ENCODE data around the gene WDR5. TPM values are rescaled to one million over a fixed set of nuclear protein-coding genes. Genes with fewer than 3 reads are reported as not detected.

WDR5 gene
- total and polyA plus RNA-seq, 7 experiments from 2014 or later = 13.8 to 42.3 (median 20.2) TPM

- ATAC-seq = no peak
- peaks cover 0 to 34% (median 4%) of the 10 kb centered on the region in 11 donors for H3K9me3 Mint-ChIP-seq
- H3K27ac Mint-ChIP-seq = no peak overlapping the region
- no peaks in the 10 kb centered on the region for H3K27me3 ChIP-seq (ENCODE audit: control insufficient read depth in 2 of 2, insufficient read depth in 2 of 2, low read length in 2 of 2)
- peaks cover 0 to 4% (median 0%) of the 10 kb centered on the region in 5 donors for H3K36me3 Mint-ChIP-seq
- CTCF ChIA-PET = interaction anchor here (1.5 kb wide), 1 partner anchor 29 kb away, joined by 4 read pairs; no protein-coding TSS in a partner anchor
- H3K4me3 ChIP-seq (ENCODE audit: low read length) = no peak overlapping the region
- no peaks in the 10 kb centered on the region for H3K36me3 ChIP-seq (ENCODE audit: control insufficient read depth in 2 of 3, insufficient read depth in 3 of 3, low read length in 3 of 3)
- POLR2A ChIA-PET = interaction anchor here (0.9 kb wide), 1 partner anchor 712 kb away, joined by 3 read pairs; no protein-coding TSS in a partner anchor
- intact Hi-C loops (cut with micrococcal nuclease) = no loop called here
- H3K4me3 Mint-ChIP-seq = no peak overlapping the region
- peaks cover 0 to 21% (median 2%) of the 10 kb centered on the region in 5 donors for H3K27me3 Mint-ChIP-seq
- DNase-seq = no peak
- no peak overlapping the region for H3K27ac ChIP-seq (ENCODE audit: low read depth, low read length)
- peaks cover under 1 to 5% of the 10 kb centered on the region in 2 donors for H3K4me1 ChIP-seq (ENCODE audit: control insufficient read depth in 2 of 2, insufficient read depth in 2 of 2, low read length in 2 of 2)
- no peaks in the 10 kb centered on the region for H3K9me3 ChIP-seq (ENCODE audit: control insufficient read depth in 2 of 3, low read length in 3 of 3)
- H3K4me1 Mint-ChIP-seq = peaks cover 2 to 17% (median 11%) of the 10 kb centered on the region in 7 donors
Measured at GRCh38 chr9:134200730-134201129, 64.8 kb downstream of the WDR5 start.

DNA sequence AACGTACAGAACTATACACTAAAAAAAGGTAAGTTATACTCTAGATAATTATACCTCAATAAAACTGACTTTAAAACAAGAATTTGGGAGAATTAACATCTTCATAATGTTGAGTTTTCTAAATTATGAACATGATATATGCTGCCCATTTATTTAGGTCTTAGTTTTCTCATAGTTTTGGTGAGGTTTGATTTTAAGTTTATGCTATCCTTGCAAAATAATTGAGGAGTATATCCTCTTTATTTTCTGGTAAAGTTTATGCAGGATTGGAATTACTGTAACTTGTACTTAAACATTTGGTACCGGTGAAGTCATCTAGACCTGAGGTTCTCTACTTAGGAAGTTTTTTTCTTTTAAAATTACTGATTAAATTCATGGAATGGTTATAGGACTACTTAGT, 67.3 kb downstream of the WDR5 start:
- Histone ChIP-seq H3K9me3 (ENCODE audit: control insufficient read depth in 2 of 3, low read length in 3 of 3) (no peaks in the 10 kb centered on the region), H3K27me3 (ENCODE audit: control insufficient read depth in 2 of 2, insufficient read depth in 2 of 2, low read length in 2 of 2) (no peaks in the 10 kb centered on the region), H3K27ac (ENCODE audit: low read depth, low read length) (no peak overlapping the region), H3K36me3 (ENCODE audit: control insufficient read depth in 2 of 3, insufficient read depth in 3 of 3, low read length in 3 of 3) (no peaks in the 10 kb centered on the region), H3K4me1 (ENCODE audit: control insufficient read depth in 2 of 2, insufficient read depth in 2 of 2, low read length in 2 of 2) (peaks cover 0 to 5% of the 10 kb centered on the region in 2 donors), H3K4me3 (ENCODE audit: low read length) (no peak overlapping the region)
- ChIA-PET POLR2A (no interaction called here), CTCF (no interaction called here)
- Mint-ChIP-seq H3K36me3 (peaks cover 0 to 4% (median 0%) of the 10 kb centered on the region in 5 donors), H3K4me3 (no peak overlapping the region), H3K9me3 (peaks cover 0 to 34% (median 4%) of the 10 kb centered on the region in 11 donors), H3K27ac (no peak overlapping the region), H3K27me3 (peaks cover 0 to 19% (median 2%) of the 10 kb centered on the region in 5 donors), H3K4me1 (peaks cover 0 to 5% (median 0%) of the 10 kb centered on the region in 7 donors)
- intact Hi-C loops (cut with micrococcal nuclease) = no loop called here
- DNase-seq = no peak
- ATAC-seq = no peak

DNA sequence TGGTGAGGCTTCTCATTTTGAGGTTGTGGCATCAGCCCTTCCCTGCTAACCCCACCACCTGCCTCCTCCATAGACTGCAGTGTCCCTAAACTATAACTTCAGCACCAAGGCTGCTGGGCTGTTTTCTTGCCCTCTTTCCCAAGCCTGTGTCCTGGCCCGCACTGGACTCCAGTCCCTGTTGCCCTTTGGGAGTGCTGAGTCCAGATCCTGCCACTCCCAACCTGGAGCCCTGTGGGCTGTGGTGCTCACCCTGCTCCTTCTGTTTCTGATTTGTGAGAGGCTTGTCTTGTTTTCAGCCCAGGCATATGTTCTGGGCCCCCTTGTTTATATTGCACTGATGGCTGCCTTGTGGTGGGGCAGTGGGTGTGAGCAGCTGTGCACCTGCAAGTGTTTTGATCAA, 68.2 kb downstream of the WDR5 start:
- Mint-ChIP-seq H3K9me3 (peaks cover 0 to 34% (median 4%) of the 10 kb centered on the region in 11 donors), H3K36me3 (peaks cover 0 to 4% (median 0%) of the 10 kb centered on the region in 5 donors), H3K27ac (no peak overlapping the region), H3K4me1 (peaks cover 0 to 3% (median 0%) of the 10 kb centered on the region in 7 donors), H3K27me3 (peaks cover 0 to 16% (median 2%) of the 10 kb centered on the region in 5 donors), H3K4me3 (peak overlapping the region in 1 of 10 donors; percentile 44)
- ATAC-seq (no peak), DNase-seq (no peak)
- Histone ChIP-seq H3K9me3 (ENCODE audit: control insufficient read depth in 2 of 3, low read length in 3 of 3) (no peaks in the 10 kb centered on the region), H3K27ac (ENCODE audit: low read depth, low read length) (no peak overlapping the region), H3K4me1 (ENCODE audit: control insufficient read depth in 2 of 2, insufficient read depth in 2 of 2, low read length in 2 of 2) (no peaks in the 10 kb centered on the region), H3K27me3 (ENCODE audit: control insufficient read depth in 2 of 2, insufficient read depth in 2 of 2, low read length in 2 of 2) (no peaks in the 10 kb centered on the region), H3K4me3 (ENCODE audit: low read length) (no peak overlapping the region), H3K36me3 (ENCODE audit: control insufficient read depth in 2 of 3, insufficient read depth in 3 of 3, low read length in 3 of 3) (no peaks in the 10 kb centered on the region)
- ChIA-PET POLR2A (no interaction called here), CTCF (no interaction called here)
- intact Hi-C loops (cut with micrococcal nuclease) = no loop called here

- Mint-ChIP-seq H3K36me3 (peaks cover 0 to 4% (median 0%) of the 10 kb centered on the region in 5 donors), H3K9me3 (peaks cover 0 to 34% (median 4%) of the 10 kb centered on the region in 11 donors), H3K4me3 (no peak overlapping the region), H3K27me3 (peaks cover 0 to 16% (median 2%) of the 10 kb centered on the region in 5 donors), H3K4me1 (peaks cover 0 to 3% (median 0%) of the 10 kb centered on the region in 7 donors), H3K27ac (no peak overlapping the region)
- Histone ChIP-seq H3K4me1 (ENCODE audit: control insufficient read depth in 2 of 2, insufficient read depth in 2 of 2, low read length in 2 of 2) (no peaks in the 10 kb centered on the region), H3K27ac (ENCODE audit: low read depth, low read length) (no peak overlapping the region), H3K4me3 (ENCODE audit: low read length) (no peak overlapping the region), H3K36me3 (ENCODE audit: control insufficient read depth in 2 of 3, insufficient read depth in 3 of 3, low read length in 3 of 3) (no peaks in the 10 kb centered on the region), H3K27me3 (ENCODE audit: control insufficient read depth in 2 of 2, insufficient read depth in 2 of 2, low read length in 2 of 2) (no peaks in the 10 kb centered on the region), H3K9me3 (ENCODE audit: control insufficient read depth in 2 of 3, low read length in 3 of 3) (no peaks in the 10 kb centered on the region)
- ATAC-seq = no peak
- no peak for DNase-seq
- ChIA-PET POLR2A (no interaction called here), CTCF (no interaction called here)
- intact Hi-C loops (cut with micrococcal nuclease) = no loop called here
Measured at GRCh38 chr9:134204991-134205578, 69.2 kb downstream of the WDR5 start.

- ChIA-PET CTCF (no interaction called here), POLR2A (no interaction called here)
- Histone ChIP-seq H3K4me3 (ENCODE audit: low read length) (no peak overlapping the region), H3K36me3 (ENCODE audit: control insufficient read depth in 2 of 3, insufficient read depth in 3 of 3, low read length in 3 of 3) (no peaks in the 10 kb centered on the region), H3K27me3 (ENCODE audit: control insufficient read depth in 2 of 2, insufficient read depth in 2 of 2, low read length in 2 of 2) (no peaks in the 10 kb centered on the region), H3K27ac (ENCODE audit: low read depth, low read length) (no peak overlapping the region), H3K4me1 (ENCODE audit: control insufficient read depth in 2 of 2, insufficient read depth in 2 of 2, low read length in 2 of 2) (no peaks in the 10 kb centered on the region), H3K9me3 (ENCODE audit: control insufficient read depth in 2 of 3, low read length in 3 of 3) (no peaks in the 10 kb centered on the region)
- ATAC-seq (no peak), DNase-seq (no peak)
- peaks cover 0 to 4% (median 0%) of the 10 kb centered on the region in 5 donors for H3K36me3 Mint-ChIP-seq
- H3K4me3 Mint-ChIP-seq = no peak overlapping the region
- peaks cover 0 to 34% (median 4%) of the 10 kb centered on the region in 11 donors for H3K9me3 Mint-ChIP-seq
- intact Hi-C loops (cut with micrococcal nuclease) = no loop called here
- peaks cover 0 to 16% (median 2%) of the 10 kb centered on the region in 5 donors for H3K27me3 Mint-ChIP-seq
- peaks cover 0 to 3% (median 0%) of the 10 kb centered on the region in 7 donors for H3K4me1 Mint-ChIP-seq
- H3K27ac Mint-ChIP-seq = no peak overlapping the region
Measured at GRCh38 chr9:134205672-134206310, 69.9 kb downstream of the WDR5 start.

DNA sequence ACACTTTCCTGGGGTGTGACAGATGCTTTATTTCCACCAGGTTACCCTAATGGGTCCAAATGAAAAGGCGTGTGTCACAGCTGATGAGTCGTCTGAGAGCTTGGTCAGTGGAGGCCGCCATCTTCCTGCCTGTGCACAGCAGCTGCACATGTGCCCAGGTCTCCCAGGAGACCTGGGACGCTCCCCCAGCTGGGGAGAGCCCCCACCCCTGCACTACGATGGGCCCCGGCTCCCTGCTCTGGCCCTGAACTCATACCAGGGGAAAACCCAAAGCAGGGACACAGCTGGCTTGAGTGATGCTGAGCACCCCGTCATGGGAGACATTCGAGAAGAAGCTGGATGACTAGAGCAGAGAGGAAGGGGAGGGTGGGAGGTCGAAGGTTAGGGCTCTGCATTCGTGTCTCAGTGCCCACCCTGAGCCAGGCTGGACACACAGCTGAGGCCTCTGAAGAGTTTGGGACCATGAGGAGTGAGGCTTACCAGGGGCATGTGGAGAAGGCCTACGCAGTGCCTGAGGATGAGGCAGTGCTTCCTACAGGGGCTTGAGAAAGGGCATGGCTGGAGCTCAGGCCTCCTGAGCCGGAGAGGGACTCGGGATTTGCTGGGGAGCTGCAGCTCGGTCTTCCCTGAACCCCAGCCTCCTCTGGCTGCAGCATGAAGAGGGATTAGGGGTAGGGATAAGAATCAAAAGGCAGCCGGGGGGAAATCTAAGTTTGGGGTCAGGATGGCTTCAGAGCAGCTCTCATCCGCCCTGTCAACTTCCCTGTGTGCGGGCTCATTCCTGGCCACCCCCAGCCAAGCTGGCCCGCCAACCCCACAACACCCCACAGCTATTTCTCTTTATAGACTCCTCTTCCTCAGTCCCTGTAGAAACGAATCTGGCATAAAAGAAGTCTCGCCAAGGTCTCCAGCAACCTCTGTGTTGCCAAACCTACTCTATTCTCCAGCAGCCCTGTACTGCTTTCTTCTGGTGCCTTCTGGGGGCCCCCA, 70.7 kb downstream of the WDR5 start:
- DNase-seq = no peak
- CTCF ChIA-PET = no interaction called here
- H3K4me3 Mint-ChIP-seq = no peak overlapping the region
- no peaks in the 10 kb centered on the region for H3K9me3 ChIP-seq (ENCODE audit: control insufficient read depth in 2 of 3, low read length in 3 of 3)
- peaks cover 0 to 16% (median 0%) of the 10 kb centered on the region in 5 donors for H3K27me3 Mint-ChIP-seq
- no peak for ATAC-seq
- peaks cover 0 to 4% (median 0%) of the 10 kb centered on the region in 5 donors for H3K36me3 Mint-ChIP-seq
- H3K27ac Mint-ChIP-seq = no peak overlapping the region
- H3K9me3 Mint-ChIP-seq = peaks cover 0 to 29% (median 4%) of the 10 kb centered on the region in 11 donors
- intact Hi-C loops (cut with micrococcal nuclease) = no loop called here
- peaks cover 0 to 3% (median 0%) of the 10 kb centered on the region in 7 donors for H3K4me1 Mint-ChIP-seq
- no peaks in the 10 kb centered on the region for H3K27me3 ChIP-seq (ENCODE audit: control insufficient read depth in 2 of 2, insufficient read depth in 2 of 2, low read length in 2 of 2)
- H3K27ac ChIP-seq (ENCODE audit: low read depth, low read length) = no peak overlapping the region
- no peaks in the 10 kb centered on the region for H3K4me1 ChIP-seq (ENCODE audit: control insufficient read depth in 2 of 2, insufficient read depth in 2 of 2, low read length in 2 of 2)
- POLR2A ChIA-PET = no interaction called here
- no peaks in the 10 kb centered on the region for H3K36me3 ChIP-seq (ENCODE audit: control insufficient read depth in 2 of 3, insufficient read depth in 3 of 3, low read length in 3 of 3)
- H3K4me3 ChIP-seq (ENCODE audit: low read length) = no peak overlapping the region

Data from naive thymus-derived CD4-positive, alpha-beta T cell (primary cell).